AG10803 (cell line): Measurements from ENCODE around the gene UBE2V1.
A peak's percentile ranks its signal among the peaks of the same experiment; 100 is the strongest.

Experiments
- DNase-seq: peaks from one replicate; pipeline ENCODE4 v3.0.0; 2010; ENCODE audit warnings: low read depth
- H3K4me3 ChIP-seq: 2 replicates; pipeline ENCODE4 v1.5.1; 2011; ENCODE audit warnings: mild to moderate bottlenecking, low read length, control low read depth
- TF ChIP-seq, protein P1 (sequence below): conservative IDR thresholded peaks from 2 replicates; pipeline ENCODE4 v1.5.1; 2011; ENCODE audit warnings: mild to moderate bottlenecking, low read length, control low read depth, inconsistent platforms

UBE2V1 gene

DNA sequence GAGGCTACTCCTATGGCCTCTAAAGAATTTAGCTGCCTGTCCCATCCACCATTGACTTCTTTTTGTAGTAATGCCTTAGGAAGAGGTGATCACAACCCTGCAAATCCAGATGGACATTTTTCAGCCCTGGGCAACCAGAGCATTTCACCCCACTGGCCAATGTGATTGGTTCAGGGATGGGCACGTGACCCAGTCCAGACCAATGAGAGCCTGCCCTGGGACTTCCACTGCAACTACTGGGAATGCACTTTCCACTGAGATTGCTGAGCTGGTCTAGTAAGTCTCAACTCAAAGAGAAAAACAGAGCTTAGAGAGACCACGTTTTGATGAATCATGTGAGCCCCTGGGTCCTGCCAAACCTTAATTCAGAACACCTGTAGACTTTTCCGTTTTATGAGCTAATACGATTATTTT is 8.9 kb upstream of the UBE2V1 start:
- TF ChIP-seq, protein P1, sequence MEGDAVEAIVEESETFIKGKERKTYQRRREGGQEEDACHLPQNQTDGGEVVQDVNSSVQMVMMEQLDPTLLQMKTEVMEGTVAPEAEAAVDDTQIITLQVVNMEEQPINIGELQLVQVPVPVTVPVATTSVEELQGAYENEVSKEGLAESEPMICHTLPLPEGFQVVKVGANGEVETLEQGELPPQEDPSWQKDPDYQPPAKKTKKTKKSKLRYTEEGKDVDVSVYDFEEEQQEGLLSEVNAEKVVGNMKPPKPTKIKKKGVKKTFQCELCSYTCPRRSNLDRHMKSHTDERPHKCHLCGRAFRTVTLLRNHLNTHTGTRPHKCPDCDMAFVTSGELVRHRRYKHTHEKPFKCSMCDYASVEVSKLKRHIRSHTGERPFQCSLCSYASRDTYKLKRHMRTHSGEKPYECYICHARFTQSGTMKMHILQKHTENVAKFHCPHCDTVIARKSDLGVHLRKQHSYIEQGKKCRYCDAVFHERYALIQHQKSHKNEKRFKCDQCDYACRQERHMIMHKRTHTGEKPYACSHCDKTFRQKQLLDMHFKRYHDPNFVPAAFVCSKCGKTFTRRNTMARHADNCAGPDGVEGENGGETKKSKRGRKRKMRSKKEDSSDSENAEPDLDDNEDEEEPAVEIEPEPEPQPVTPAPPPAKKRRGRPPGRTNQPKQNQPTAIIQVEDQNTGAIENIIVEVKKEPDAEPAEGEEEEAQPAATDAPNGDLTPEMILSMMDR: no peak
- no peak overlapping the region for H3K4me3 ChIP-seq
- DNase-seq: peak; percentile 79

DNA sequence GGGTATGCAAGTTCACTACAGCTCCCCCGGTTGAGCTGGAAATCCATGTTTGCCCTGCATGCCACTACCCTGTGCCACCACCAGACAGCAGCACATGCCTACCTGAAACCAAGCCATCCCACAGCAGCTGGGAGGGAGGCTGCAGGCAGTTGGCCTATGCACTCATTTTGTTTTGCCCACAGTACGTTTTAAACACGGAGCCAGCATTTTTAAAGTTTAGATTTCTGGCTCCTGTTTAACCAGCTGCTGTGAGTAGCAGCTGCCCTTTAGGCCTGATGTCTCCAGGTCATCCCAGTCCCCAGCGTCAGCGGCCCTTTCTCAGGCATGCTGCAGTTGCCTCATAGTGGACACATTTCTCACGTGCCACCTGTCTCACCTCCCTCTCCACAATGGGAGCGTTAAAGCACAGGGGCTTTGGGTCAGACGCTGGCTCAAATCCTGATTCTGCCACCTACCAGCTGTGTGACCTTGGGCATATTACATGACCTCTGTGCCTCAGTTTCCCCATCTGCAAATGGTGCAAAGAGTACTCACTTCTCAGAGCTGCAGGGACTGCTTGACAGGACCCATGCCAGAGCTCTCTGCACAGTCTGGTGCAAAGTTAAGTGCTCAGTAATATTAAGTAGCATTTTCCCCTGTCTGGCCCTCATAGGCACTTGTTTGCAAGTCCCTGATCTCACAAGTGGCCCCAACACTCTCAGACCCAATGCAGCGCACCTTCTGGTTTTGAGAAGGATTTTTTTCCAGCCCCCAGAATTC is 8.2 kb upstream of the UBE2V1 start:
- no peak overlapping the region for H3K4me3 ChIP-seq
- peak; percentile 59 for DNase-seq
- TF ChIP-seq, protein P1: peak; percentile 79

DNA sequence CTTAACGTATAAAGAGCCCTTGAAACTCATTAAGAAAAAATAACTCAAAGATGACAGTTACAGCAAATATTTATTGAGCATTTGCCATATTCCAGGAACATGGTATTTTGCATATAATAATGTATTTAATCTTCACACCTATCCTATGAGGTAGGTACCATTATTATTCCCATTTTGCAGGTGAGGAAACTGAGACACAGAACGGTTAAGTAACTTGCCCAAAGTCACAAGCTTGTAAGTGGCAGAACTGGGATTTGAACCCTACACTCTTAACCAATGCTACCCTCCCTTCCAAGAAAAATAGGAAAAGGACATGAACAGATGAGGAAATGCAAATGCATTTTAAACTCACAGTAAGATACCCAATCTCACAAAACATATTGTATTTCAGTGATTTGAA is 5.3 kb upstream of the UBE2V1 start:
- no peak overlapping the region for H3K4me3 ChIP-seq
- no peak for DNase-seq
- TF ChIP-seq, protein P1: no peak

DNA sequence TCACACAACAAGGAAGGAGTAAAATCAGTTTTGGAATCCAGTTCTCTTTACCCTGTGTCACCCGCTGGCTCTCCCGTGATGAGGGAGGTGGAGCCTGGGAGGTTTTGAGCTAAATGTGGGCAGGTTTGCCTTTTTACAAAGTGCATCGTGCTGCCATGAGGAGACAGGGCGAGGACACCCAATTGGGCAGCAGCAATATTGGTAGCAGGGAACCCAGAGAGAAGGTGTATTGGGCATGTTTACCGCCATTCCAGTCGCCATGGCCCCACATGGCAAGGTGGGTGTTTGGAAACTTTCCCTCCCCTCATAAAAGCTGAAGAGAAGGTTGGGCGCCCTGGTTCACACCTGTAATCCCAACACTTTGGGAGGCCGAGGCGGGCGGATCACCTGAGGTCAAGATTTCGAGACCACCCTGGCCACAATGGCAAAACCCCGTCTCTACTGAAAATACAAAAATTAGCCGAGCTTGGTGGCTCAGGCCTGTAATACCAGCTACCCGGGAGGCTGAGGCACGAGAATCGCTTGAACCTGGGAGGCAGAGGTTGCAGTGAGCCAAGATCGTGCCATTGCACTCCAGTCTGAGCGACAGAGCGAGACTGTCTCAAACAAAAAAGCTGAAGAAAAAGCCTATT is 3.5 kb upstream of the UBE2V1 start:
- no peak for DNase-seq
- TF ChIP-seq, protein P1: no peak

DNA sequence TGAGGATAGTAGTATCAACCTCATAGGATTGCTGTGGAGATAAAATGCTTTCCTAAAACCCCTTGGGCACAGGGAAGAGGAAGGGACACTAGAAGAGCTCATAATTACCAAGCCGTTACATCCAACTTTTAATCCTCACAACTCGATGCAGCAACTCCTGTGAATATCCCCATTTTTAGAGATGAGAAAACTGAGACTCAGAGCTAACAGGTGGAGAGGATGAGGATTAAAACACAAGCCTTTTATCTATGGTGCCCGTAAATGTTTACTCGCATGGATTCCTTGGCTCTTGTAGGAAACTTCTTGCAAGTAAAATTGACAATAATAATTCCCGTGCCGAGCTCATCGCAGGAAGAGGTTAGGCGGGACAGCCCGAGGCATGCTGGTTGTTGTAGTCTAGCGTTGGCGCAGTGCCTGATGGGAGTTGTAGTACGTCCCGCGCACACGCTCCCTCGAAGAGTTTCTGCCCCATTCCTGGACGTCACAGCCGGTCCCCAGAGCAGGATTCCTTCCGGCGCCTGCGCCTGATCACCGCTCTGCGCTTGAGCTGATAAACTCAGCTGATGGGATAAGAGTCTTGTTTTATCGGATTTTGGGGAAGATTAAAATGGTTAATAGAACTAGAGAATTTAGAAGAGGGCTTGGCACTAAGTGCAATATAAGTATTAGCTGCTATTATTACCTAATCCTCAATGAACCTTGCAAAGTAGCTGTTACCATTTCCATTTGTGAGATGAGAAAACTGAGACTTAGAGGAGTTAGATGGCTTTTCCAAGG is 2.8 kb upstream of the UBE2V1 start:
- peak; percentile 96 for DNase-seq
- peak overlapping the region; percentile 65 for H3K4me3 ChIP-seq
- TF ChIP-seq, protein P1: no peak

More for the DNA sequence above, 3.5 kb upstream of the UBE2V1 start:
- peak overlapping the region; percentile 55 for H3K4me3 ChIP-seq

DNA sequence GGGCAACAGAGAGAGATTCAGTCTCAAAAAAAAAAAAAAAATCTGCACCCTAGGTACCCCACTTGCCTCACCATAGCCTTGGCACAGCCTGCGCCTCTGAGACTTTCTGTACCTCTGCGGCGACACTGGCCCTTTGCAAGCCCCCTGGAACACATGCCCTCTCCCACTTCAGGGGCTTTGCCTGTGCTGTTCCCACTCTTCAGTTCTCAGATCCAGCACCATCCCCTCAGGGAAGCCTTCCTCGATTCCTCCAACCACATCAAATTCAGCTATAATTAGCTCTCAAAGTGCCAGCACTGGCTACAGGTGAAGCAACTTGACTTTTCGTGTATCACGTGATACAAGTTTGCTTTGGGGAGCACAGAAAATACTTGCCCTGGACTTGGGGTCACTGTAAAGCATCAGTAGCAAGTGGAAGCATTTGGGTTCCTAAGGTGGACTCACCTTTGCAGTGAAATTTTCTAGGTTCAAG is 2.1 kb upstream of the UBE2V1 start:
- no peak for DNase-seq
- H3K4me3 ChIP-seq: peak overlapping the region; percentile 65
- TF ChIP-seq, protein P1: no peak
